ENCODE results near the gene WFDC1.

The WFDC1 gene

GRCh38 chr16:84303516-84303915, 8.8 kb downstream of the WFDC1 start:
- DNase-seq: no peak

DNA sequence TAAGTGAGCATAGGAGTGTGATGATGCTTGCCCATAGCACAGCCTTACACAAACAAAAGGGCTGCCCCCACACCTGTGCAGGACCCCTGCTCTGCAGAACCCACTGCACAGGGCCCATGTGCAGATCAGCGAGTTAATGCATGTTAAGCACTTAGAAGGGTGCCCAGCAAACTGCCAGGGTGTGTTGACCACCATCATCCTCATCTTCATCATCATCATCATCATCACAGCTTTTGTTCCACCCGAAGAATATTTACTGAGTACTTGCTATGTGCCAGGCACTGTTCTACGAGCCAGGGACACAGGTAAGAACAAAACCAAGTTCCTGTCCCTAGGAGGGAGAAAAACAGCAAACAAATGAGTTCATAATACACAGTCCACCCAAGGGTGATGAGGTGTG, 11.9 kb downstream of the WFDC1 start:
- no peak for DNase-seq

DNA sequence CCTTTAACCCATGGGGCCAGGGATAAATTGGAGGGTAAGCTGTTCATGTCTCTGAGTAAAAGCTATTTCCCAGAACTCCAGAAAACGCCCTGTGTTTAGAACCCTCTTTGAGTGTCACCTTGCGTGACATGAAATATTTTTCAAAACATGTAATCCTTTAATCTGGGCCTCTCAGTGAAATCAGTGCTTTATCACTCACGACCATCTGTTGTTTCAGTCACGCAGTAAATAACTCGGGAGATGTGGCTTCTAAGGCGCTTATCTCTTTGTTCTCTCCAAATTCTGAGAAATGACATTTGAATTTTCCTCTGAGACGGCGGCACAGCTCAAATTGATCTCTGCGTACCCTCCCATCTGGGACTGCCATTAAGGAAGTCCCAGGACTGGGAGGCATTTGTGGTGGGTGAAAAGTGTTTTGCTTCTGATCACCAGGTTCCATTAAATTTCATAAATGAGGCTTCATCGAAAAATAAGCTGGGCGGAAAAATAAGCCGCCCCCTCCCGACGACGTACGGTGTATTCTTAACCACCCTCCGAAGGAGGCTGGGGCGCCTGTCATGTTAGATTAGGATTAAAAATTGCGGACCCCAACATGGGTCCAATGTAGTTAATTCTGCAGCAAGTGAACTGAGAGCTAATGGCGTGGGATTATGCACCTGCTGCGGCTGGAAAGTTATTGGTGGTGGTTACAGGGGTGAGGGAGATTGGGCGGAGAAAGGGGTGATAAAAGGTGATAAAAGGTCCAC, 12.7 kb downstream of the WFDC1 start:
- no peak for DNase-seq

GRCh38 chr16:84308120-84308519, 13.4 kb downstream of the WFDC1 start:
- DNase-seq: no peak

GRCh38 chr16:84310642-84311041, 16.0 kb downstream of the WFDC1 start:
- DNase-seq: no peak

- DNase-seq: no peak
These were observed 18.2 kb downstream of the WFDC1 start for GRCh38 chr16:84312783-84313382.

GRCh38 chr16:84313921-84314320, 19.2 kb downstream of the WFDC1 start:
- no peak for DNase-seq

DNA sequence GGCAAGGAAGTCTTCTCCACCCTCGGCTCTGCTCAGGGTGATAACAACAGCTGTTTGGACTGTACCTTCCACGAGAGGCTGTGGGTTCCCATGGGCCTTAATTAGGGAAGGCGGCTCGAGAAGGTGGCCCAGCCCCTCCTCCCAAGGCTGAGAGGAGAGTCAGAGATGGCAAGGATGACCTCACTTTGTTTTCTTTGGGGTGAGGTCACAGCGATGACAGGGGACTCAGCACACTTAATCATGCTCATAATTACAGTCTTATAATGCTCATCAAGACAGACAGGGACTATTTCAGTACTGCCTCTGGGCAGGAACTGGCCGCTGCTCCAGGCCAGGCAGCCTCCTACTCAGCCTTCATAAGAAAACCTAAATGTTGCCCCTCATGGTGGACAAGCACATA, 19.7 kb downstream of the WFDC1 start:
- no peak for DNase-seq

DNA sequence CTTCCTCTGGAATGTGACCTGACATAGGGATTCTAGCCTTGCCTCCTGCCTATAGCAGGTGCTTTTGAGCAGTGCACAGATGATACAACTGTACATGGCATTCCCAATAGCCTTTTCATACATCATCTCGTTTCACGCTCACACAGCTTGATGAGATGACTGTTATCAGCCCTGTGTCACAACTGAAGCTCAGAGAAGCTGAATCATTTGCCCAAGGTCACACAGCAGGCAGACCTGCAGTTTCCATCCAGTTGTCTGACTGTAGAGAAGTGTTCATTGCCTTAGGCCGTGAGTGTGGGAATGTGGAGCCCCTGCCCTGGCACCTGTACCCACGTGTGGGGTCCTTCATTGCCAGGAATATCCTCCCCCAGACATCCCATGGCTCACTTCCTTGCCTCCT, 20.1 kb downstream of the WFDC1 start:
- no peak for DNase-seq

DNA sequence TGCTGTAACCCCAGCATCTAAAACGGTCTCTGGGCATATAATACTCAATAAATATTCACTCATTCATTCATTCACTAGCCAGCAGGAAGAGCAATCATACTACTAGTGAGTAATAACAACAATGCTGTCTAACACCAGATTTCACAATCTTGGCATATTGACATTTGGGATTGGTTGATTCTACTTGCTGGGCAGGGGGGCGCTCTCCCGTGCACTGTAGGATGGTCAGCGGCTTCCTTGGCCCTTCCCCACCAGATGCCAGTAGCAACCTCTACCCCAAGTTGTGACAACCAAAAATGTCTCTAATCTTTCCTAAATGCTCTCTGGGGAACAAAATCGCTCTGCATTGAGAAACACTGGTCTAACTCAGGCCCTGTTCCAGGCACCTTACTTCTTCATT, 20.7 kb downstream of the WFDC1 start:
- DNase-seq: no peak

GRCh38 chr16:84318091-84318975, 23.7 kb downstream of the WFDC1 start:
- DNase-seq: no peak

DNA sequence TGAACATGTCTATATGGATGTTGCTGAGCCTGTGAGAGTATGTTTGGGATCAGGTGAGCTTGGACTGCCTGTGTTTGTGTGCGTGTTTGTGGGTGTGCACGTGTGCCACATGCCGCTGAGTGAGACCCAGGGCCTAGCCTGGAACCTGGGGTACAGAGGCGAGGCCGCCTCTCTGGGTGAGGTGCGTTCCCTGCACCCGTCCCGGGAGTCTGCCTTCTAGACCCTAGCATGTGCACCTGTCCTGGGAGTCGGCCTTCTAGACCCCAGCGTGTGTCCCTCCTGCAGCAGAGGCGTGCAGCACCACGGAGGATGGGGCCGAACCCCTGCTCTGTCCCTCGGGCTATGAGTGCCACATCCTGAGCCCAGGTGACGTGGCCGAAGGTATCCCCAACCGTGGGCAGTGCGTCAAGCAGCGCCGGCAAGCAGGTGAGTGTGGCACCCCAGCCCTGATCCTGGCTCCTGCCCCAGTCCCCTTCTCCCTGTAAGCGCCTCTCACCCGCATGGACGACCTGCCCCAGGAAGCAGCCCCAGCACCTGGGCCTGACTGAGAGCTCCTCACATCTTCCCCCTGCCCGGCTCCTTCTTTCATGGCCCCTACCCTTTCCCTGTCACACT, 24.6 kb downstream of the WFDC1 start:
- no peak for DNase-seq

GRCh38 chr16:84320511-84320910, 25.8 kb downstream of the WFDC1 start:
- no peak for DNase-seq

GRCh38 chr16:84321932-84322331, 27.3 kb downstream of the WFDC1 start:
- DNase-seq: no peak

DNA sequence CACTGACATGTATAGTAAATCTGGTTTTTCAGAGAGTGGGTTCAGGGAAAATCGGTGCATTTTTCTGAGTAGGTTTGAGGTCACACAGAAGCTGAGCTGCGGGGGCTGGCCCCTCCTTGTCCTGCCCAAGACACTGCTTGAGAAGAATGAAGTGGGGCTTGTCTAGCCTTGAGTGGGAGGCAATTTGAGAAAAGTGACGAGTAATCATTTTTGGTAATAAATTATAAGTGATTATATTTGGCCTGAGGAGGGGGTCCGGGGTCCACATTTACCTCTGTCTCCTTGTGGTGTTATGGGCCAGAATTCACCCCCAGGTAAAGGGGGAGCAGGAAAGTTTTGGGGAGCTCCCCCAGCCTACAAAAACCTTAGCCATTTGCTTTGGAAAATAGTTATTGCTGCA, 28.1 kb downstream of the WFDC1 start:
- DNase-seq: no peak

DNA sequence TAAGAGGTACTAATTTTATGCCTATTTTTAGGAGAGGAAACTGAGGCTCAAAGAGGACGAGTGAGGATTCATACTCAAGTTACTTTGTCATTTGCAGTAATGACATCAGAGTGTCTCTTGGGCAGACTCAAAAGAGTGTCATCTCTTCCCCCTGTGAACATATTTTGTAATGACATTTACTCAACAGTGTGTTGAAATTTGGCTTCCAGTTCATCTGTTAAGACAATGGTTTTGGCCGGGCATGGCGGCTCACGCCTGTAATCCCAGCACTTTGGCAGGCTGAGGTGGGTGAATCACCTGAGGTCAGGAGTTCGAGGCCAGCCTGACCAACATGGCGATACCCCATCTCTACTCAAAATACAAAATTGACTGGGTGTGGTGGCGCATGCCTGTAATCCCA, 28.9 kb downstream of the WFDC1 start:
- no peak for DNase-seq

DNA sequence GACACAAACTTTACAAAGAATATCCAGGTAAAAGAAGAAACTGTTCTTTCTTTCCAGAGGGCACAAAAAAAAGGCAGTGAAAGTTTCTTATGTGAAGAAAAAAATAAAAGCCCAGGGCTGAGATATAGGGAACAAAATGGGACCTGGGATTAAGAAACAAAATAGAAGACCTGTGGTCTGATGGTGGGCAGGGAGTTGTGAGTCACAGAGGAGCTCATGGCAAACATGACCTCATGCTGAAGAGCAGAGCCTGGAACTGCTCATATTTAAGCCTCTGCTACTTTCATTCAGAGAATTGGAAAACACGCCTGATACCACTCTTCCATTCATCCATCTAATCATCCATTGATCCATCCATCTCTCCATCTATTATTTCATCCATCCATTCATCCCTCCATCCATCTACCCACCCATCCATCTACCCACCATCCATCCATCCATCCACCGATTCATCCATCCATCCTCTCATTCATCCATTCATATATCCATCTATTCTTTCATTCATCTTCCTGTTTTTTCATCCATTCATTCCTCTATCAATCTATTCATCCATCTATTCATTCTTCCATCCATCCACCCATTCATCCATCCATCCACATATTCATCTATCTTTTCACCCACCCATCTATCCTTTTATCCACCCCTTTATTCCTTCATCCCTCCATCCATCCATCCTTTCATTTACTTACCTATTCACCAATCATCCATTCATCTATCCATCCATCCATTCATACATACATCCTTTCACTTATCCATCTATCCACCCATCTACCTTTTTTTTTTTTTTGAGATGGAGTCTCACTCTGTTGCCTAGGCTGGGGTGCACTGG, 30.0 kb downstream of the WFDC1 start:
- no peak for DNase-seq

DNA sequence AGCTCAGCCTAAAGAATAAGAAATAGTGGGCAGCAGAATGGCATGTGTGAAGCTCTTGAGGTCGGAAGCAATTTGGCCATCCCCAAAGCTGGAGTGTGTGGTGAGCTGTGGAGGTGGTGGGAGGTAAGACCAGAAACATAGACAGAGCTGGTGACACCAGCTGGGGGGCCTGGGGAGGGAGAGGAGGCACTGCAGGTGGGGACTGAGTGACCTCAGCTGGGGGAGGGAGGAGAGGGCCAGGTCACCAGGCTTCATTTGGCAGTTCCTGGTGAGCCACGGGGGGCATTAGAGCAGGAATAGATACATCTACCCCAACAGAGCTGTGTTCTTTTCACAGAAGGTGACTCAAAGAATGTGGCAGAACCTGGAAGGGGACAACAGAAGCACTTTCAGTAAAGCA, 31.9 kb downstream of the WFDC1 start:
- DNase-seq: no peak

GRCh38 chr16:84327926-84328505, 33.3 kb downstream of the WFDC1 start:
- no peak for DNase-seq

GRCh38 chr16:84329016-84329415, 34.3 kb downstream of the WFDC1 start:
- no peak for DNase-seq

GRCh38 chr16:84329843-84330684, 35.4 kb downstream of the WFDC1 start:
- no peak for DNase-seq
